ENCODE measurements around the gene HNRNPA0. TPM values are rescaled to one million over a fixed set of nuclear protein-coding genes. Genes with fewer than 3 reads are reported as not detected.

HNRNPA0 gene
- total and polyA plus RNA-seq, 9 of the 15 experiments (the other 6 are each of a cell fraction or from before 2014, with no cell fraction given): 5.0 to 33.3 (median 10.7) TPM

DNA sequence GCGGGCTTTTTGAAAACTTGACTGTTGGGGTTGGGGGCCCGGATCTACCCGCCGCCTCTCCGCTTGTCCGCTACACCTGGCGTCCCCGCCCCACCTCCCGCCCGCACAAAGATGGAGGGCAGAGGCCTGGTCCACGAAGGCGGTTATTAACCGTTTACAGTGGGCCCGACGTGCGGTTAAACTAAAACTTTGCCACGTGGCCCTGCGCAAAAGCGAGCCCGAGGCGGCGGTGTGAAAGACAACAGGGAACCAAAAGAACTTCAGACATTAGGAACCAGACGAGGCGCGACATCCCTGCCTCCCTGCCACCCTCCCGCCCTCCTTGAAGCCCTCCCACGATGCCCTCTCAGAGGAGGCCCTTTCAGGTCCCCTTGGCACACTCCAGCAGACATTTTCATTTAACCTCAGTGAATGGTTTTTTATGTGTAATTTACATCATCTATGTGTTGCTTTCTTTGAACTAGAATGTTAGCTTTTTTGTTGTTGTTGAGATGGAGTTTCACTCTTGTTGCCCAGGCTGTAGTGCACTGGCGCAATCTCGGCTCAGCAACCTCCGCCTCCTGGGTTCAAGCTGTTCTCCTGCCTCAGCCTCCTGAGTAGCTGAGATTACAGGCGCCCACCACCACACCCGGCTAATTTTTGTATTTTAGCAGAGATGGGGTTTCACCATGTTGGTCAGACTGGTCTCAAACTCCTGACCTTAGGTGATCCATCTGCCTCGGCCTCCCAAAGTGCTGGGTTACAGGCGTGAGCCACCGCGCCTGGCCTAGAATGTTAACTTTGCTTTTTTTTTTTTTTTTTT lies 999 bp upstream of the HNRNPA0 start (continued):
- TF ChIP-seq, protein P1, sequence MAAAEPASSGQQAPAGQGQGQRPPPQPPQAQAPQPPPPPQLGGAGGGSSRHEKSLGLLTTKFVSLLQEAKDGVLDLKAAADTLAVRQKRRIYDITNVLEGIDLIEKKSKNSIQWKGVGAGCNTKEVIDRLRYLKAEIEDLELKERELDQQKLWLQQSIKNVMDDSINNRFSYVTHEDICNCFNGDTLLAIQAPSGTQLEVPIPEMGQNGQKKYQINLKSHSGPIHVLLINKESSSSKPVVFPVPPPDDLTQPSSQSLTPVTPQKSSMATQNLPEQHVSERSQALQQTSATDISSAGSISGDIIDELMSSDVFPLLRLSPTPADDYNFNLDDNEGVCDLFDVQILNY (CRISPR knock-in tag; IDR thresholded peaks at IDR 0.05): no peak
- TF ChIP-seq MGA (IDR thresholded peaks at IDR 0.05) (peak; percentile 90), ZNF143 (CRISPR knock-in tag; IDR thresholded peaks at IDR 0.05) (no peak), ETS1 (conservative IDR thresholded peaks at IDR 0.05; ENCODE audit: control insufficient read depth, low read depth, low read length) (0 out of 2 replicates have a peak, but pooled peaks have one; percentile 44), E2F4 (CRISPR knock-in tag; IDR thresholded peaks at IDR 0.05; ENCODE audit: low read depth) (no peak), ETS2 (tag; IDR thresholded peaks at IDR 0.05; ENCODE audit: borderline replicate concordance, poor library complexity, severe bottlenecking) (no peak)

Data from K562 (cell line).